ENCODE measurements around the gene CTBP1. TPM values are rescaled to one million over a fixed set of nuclear protein-coding genes. Genes with fewer than 3 reads are reported as not detected.

CTBP1 gene
- total RNA-seq, 1 donor from 2014 or later = 109 TPM

DNA sequence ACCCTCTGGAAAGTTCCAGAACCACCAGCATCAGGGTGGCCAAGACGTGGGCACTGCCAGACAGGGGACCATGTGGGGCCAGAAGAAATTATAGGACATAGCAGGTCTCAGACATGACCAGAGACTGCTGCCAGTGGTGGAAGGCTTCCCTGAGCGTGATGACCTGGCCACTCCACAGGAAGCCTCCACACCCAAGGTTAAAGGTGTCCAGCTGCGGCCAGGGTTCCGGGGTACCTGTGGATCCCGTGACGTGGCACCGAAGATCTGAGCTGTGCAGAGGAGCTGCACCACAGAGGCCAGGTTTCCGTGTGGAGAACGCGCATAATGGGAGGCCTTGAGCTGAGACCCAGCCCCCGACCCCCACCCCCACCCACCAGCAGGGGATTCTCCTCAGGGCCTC lies 16.4 kb upstream of the CTBP1 start:
- Histone ChIP-seq H3K4me3 (ENCODE audit: low read length in 3 of 3) (no peak overlapping the region), H3K4me1 (ENCODE audit: control insufficient read depth in 3 of 3, insufficient read depth in 3 of 3, low read length in 3 of 3) (no peaks in the 10 kb centered on the region), H3K27ac (ENCODE audit: low read depth, low read length) (no peak overlapping the region)

GRCh38 chr4:1264942-1265341 lies 16.0 kb upstream of the CTBP1 start:
- H3K4me3 ChIP-seq (ENCODE audit: low read length in 3 of 3) = no peak overlapping the region
- H3K4me1 ChIP-seq (ENCODE audit: control insufficient read depth in 3 of 3, insufficient read depth in 3 of 3, low read length in 3 of 3) = no peaks in the 10 kb centered on the region
- H3K27ac ChIP-seq (ENCODE audit: low read depth, low read length) = no peak overlapping the region
- no peak overlapping the region for H3K9ac ChIP-seq (ENCODE audit: low read depth in 1 of 3, low read length in 3 of 3)
- H3K36me3 ChIP-seq (ENCODE audit: control insufficient read depth in 3 of 3, insufficient read depth in 3 of 3, low read length in 3 of 3) = peaks cover 0 to 2% (median 0%) of the 10 kb centered on the region in 3 donors
- H3K27me3 ChIP-seq (ENCODE audit: control insufficient read depth in 3 of 3, insufficient read depth in 3 of 3, low read length in 3 of 3) = no peaks in the 10 kb centered on the region
- H3K9me3 ChIP-seq (ENCODE audit: control insufficient read depth in 3 of 3, low read length in 3 of 3) = peaks cover 0 to 3% (median 0%) of the 10 kb centered on the region in 3 donors

More for the DNA sequence above, 16.4 kb upstream of the CTBP1 start:
- Histone ChIP-seq H3K27me3 (ENCODE audit: control insufficient read depth in 3 of 3, insufficient read depth in 3 of 3, low read length in 3 of 3) (no peaks in the 10 kb centered on the region), H3K9ac (ENCODE audit: low read depth in 1 of 3, low read length in 3 of 3) (no peak overlapping the region), H3K36me3 (ENCODE audit: control insufficient read depth in 3 of 3, insufficient read depth in 3 of 3, low read length in 3 of 3) (peaks cover 0 to 2% (median 0%) of the 10 kb centered on the region in 3 donors), H3K9me3 (ENCODE audit: control insufficient read depth in 3 of 3, low read length in 3 of 3) (peaks cover 0 to 3% (median 0%) of the 10 kb centered on the region in 3 donors)

DNA sequence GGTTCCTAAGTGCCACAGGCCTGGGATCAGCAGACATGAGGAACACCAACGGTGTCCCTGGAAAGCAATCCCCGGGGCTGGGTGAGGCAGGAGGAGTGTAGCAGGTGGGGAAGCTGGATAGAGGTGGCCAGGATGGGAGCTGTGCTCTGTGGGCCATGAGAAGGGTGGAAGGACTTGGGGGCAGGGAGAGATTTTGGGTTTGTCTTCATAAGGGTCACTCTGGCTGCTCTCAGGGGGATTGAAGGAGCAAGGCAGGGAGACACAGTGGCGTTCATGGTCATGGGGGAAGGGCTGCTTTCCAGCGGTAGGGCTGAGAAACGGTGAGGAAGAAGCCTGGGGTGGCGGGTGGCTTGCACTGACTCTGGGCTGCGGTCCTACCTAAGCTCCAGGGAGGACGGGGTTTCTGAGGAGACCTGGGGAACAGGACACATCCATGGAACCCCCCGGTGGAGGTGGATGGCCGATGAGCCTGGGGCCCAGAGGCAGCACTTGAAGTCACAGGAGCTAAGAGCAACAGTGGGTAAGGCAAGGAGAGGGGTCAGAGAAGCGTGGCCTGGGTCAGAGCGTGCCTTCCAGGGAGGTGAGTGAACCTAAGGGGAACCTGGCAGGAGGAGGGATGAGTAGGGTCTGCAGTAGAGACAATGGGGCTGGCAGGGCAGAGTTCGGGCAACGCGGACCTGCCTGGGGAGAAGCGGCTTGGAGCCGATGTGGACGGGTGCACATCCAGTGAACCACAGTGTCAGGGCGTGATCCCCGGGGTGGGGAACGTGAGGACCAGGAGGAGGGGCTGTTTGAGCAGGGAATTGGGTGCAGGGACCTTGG lies 12.4 kb upstream of the CTBP1 start:
- H3K4me1 ChIP-seq (ENCODE audit: control insufficient read depth in 3 of 3, insufficient read depth in 3 of 3, low read length in 3 of 3) = no peaks in the 10 kb centered on the region
- H3K36me3 ChIP-seq (ENCODE audit: control insufficient read depth in 3 of 3, insufficient read depth in 3 of 3, low read length in 3 of 3) = peaks cover 0 to 2% (median 0%) of the 10 kb centered on the region in 3 donors
- H3K9me3 ChIP-seq (ENCODE audit: control insufficient read depth in 3 of 3, low read length in 3 of 3) = no peaks in the 10 kb centered on the region
- H3K27ac ChIP-seq (ENCODE audit: low read depth, low read length) = no peak overlapping the region
- no peak overlapping the region for H3K9ac ChIP-seq (ENCODE audit: low read depth in 1 of 3, low read length in 3 of 3)
- no peak overlapping the region for H3K4me3 ChIP-seq (ENCODE audit: low read length in 3 of 3)
- no peaks in the 10 kb centered on the region for H3K27me3 ChIP-seq (ENCODE audit: control insufficient read depth in 3 of 3, insufficient read depth in 3 of 3, low read length in 3 of 3)

- Histone ChIP-seq H3K4me3 (ENCODE audit: low read length in 3 of 3) (no peak overlapping the region), H3K27ac (ENCODE audit: low read depth, low read length) (no peak overlapping the region), H3K36me3 (ENCODE audit: control insufficient read depth in 3 of 3, insufficient read depth in 3 of 3, low read length in 3 of 3) (peaks cover 0 to 2% (median 0%) of the 10 kb centered on the region in 3 donors), H3K4me1 (ENCODE audit: control insufficient read depth in 3 of 3, insufficient read depth in 3 of 3, low read length in 3 of 3) (no peaks in the 10 kb centered on the region), H3K9me3 (ENCODE audit: control insufficient read depth in 3 of 3, low read length in 3 of 3) (no peaks in the 10 kb centered on the region), H3K27me3 (ENCODE audit: control insufficient read depth in 3 of 3, insufficient read depth in 3 of 3, low read length in 3 of 3) (no peaks in the 10 kb centered on the region), H3K9ac (ENCODE audit: low read depth in 1 of 3, low read length in 3 of 3) (no peak overlapping the region)
Observed at GRCh38 chr4:1260418-1261106, 11.6 kb upstream of the CTBP1 start.

- no peaks in the 10 kb centered on the region for H3K4me1 ChIP-seq (ENCODE audit: control insufficient read depth in 3 of 3, insufficient read depth in 3 of 3, low read length in 3 of 3)
- no peak overlapping the region for H3K4me3 ChIP-seq (ENCODE audit: low read length in 3 of 3)
- H3K36me3 ChIP-seq (ENCODE audit: control insufficient read depth in 3 of 3, insufficient read depth in 3 of 3, low read length in 3 of 3) = peaks cover 0 to 2% (median 0%) of the 10 kb centered on the region in 3 donors
- no peaks in the 10 kb centered on the region for H3K9me3 ChIP-seq (ENCODE audit: control insufficient read depth in 3 of 3, low read length in 3 of 3)
- H3K27ac ChIP-seq (ENCODE audit: low read depth, low read length) = no peak overlapping the region
- H3K27me3 ChIP-seq (ENCODE audit: control insufficient read depth in 3 of 3, insufficient read depth in 3 of 3, low read length in 3 of 3) = no peaks in the 10 kb centered on the region
- no peak overlapping the region for H3K9ac ChIP-seq (ENCODE audit: low read depth in 1 of 3, low read length in 3 of 3)
Observed at GRCh38 chr4:1259966-1260365, 11.0 kb upstream of the CTBP1 start.

- H3K9me3 ChIP-seq (ENCODE audit: control insufficient read depth in 3 of 3, low read length in 3 of 3) = no peaks in the 10 kb centered on the region
- no peak overlapping the region for H3K4me3 ChIP-seq (ENCODE audit: low read length in 3 of 3)
- no peak overlapping the region for H3K9ac ChIP-seq (ENCODE audit: low read depth in 1 of 3, low read length in 3 of 3)
- H3K4me1 ChIP-seq (ENCODE audit: control insufficient read depth in 3 of 3, insufficient read depth in 3 of 3, low read length in 3 of 3) = peaks cover 0 to 4% (median 0%) of the 10 kb centered on the region in 3 donors
- peaks cover 0 to 2% (median 1%) of the 10 kb centered on the region in 3 donors for H3K36me3 ChIP-seq (ENCODE audit: control insufficient read depth in 3 of 3, insufficient read depth in 3 of 3, low read length in 3 of 3)
- no peaks in the 10 kb centered on the region for H3K27me3 ChIP-seq (ENCODE audit: control insufficient read depth in 3 of 3, insufficient read depth in 3 of 3, low read length in 3 of 3)
- H3K27ac ChIP-seq (ENCODE audit: low read depth, low read length) = no peak overlapping the region
Observed at GRCh38 chr4:1258457-1258856, 9.5 kb upstream of the CTBP1 start.

GRCh38 chr4:1255699-1256098 lies 6.8 kb upstream of the CTBP1 start:
- Histone ChIP-seq H3K27me3 (ENCODE audit: control insufficient read depth in 3 of 3, insufficient read depth in 3 of 3, low read length in 3 of 3) (no peaks in the 10 kb centered on the region), H3K4me3 (ENCODE audit: low read length in 3 of 3) (no peak overlapping the region)

DNA sequence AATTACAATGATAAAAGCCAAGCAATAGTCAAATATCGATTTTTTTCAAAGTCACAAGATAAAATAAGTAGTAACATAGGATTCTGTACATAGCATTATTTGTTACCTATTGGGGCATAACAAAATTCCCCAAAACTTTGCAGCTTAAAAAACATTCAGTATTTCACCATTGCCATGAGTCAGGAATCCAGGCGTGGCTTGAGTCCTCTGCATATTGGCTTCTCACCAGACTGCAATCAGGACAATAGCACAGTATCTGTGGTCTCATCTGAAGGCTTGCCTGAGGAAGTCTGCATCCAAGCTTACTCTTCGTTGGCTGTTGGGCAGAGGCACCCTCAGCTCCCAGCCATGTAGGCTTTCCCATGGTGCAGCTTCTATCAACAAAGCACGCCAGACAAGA lies 6.2 kb upstream of the CTBP1 start:
- Histone ChIP-seq H3K9ac (ENCODE audit: low read depth in 1 of 3, low read length in 3 of 3) (no peak overlapping the region), H3K27ac (ENCODE audit: low read depth, low read length) (no peak overlapping the region), H3K27me3 (ENCODE audit: control insufficient read depth in 3 of 3, insufficient read depth in 3 of 3, low read length in 3 of 3) (no peaks in the 10 kb centered on the region), H3K9me3 (ENCODE audit: control insufficient read depth in 3 of 3, low read length in 3 of 3) (no peaks in the 10 kb centered on the region), H3K36me3 (ENCODE audit: control insufficient read depth in 3 of 3, insufficient read depth in 3 of 3, low read length in 3 of 3) (peaks cover 4 to 10% (median 7%) of the 10 kb centered on the region in 3 donors), H3K4me1 (ENCODE audit: control insufficient read depth in 3 of 3, insufficient read depth in 3 of 3, low read length in 3 of 3) (peaks cover 17 to 35% (median 19%) of the 10 kb centered on the region in 3 donors), H3K4me3 (ENCODE audit: low read length in 3 of 3) (no peak overlapping the region)

More at GRCh38 chr4:1255699-1256098, 6.8 kb upstream of the CTBP1 start:
- H3K9me3 ChIP-seq (ENCODE audit: control insufficient read depth in 3 of 3, low read length in 3 of 3) = no peaks in the 10 kb centered on the region
- H3K36me3 ChIP-seq (ENCODE audit: control insufficient read depth in 3 of 3, insufficient read depth in 3 of 3, low read length in 3 of 3) = peaks cover 4 to 10% (median 8%) of the 10 kb centered on the region in 3 donors
- no peak overlapping the region for H3K9ac ChIP-seq (ENCODE audit: low read depth in 1 of 3, low read length in 3 of 3)
- H3K27ac ChIP-seq (ENCODE audit: low read depth, low read length) = no peak overlapping the region
- H3K4me1 ChIP-seq (ENCODE audit: control insufficient read depth in 3 of 3, insufficient read depth in 3 of 3, low read length in 3 of 3) = peaks cover 12 to 30% (median 13%) of the 10 kb centered on the region in 3 donors

- Histone ChIP-seq H3K27ac (ENCODE audit: low read depth, low read length) (no peak overlapping the region), H3K9me3 (ENCODE audit: control insufficient read depth in 3 of 3, low read length in 3 of 3) (no peaks in the 10 kb centered on the region), H3K4me3 (ENCODE audit: low read length in 3 of 3) (no peak overlapping the region), H3K36me3 (ENCODE audit: control insufficient read depth in 3 of 3, insufficient read depth in 3 of 3, low read length in 3 of 3) (peaks cover 4 to 10% (median 7%) of the 10 kb centered on the region in 3 donors), H3K4me1 (ENCODE audit: control insufficient read depth in 3 of 3, insufficient read depth in 3 of 3, low read length in 3 of 3) (peaks cover 23 to 40% (median 25%) of the 10 kb centered on the region in 3 donors), H3K27me3 (ENCODE audit: control insufficient read depth in 3 of 3, insufficient read depth in 3 of 3, low read length in 3 of 3) (no peaks in the 10 kb centered on the region), H3K9ac (ENCODE audit: low read depth in 1 of 3, low read length in 3 of 3) (no peak overlapping the region)
Observed at GRCh38 chr4:1253831-1254230, 4.9 kb upstream of the CTBP1 start.
